ENCODE results near the gene SLIT3.

DNA sequence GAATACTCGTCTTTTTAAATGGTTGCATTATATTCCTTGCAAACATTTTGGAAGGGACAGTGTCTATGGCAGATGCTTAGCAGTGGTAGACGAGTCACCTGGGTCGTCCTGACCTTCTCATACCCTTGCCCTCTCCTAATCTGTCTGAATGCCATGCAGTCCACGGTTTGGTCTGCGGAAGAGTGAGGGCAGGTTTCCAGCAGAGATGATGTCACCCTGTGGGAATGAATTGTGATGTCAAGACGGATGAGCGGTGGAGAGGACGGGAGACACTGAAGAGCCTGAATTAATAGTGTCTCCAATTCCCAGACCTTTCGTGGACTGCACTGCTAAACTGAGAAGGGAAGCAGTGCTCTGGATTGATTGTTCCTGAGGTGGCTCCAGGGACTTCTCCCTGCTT, 392.7 kb downstream of the SLIT3 start:
- TF ChIP-seq, protein P1, sequence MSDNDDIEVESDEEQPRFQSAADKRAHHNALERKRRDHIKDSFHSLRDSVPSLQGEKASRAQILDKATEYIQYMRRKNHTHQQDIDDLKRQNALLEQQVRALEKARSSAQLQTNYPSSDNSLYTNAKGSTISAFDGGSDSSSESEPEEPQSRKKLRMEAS (IDR thresholded peaks at IDR 0.05), result no peak
- no peak for TF ChIP-seq EGR1 (IDR thresholded peaks at IDR 0.05; ENCODE audit: low read depth)
- TF ChIP-seq ZNF274 (IDR thresholded peaks at IDR 0.05; ENCODE audit: low read depth, low read length), result no peak
- no peak for TF ChIP-seq POLR2A (IDR thresholded peaks at IDR 0.05; ENCODE audit: borderline replicate concordance, extremely low read depth, insufficient read depth, insufficient read length)
- TF ChIP-seq EZH2 (IDR thresholded peaks at IDR 0.05), result no peak
- TF ChIP-seq, protein P2, sequence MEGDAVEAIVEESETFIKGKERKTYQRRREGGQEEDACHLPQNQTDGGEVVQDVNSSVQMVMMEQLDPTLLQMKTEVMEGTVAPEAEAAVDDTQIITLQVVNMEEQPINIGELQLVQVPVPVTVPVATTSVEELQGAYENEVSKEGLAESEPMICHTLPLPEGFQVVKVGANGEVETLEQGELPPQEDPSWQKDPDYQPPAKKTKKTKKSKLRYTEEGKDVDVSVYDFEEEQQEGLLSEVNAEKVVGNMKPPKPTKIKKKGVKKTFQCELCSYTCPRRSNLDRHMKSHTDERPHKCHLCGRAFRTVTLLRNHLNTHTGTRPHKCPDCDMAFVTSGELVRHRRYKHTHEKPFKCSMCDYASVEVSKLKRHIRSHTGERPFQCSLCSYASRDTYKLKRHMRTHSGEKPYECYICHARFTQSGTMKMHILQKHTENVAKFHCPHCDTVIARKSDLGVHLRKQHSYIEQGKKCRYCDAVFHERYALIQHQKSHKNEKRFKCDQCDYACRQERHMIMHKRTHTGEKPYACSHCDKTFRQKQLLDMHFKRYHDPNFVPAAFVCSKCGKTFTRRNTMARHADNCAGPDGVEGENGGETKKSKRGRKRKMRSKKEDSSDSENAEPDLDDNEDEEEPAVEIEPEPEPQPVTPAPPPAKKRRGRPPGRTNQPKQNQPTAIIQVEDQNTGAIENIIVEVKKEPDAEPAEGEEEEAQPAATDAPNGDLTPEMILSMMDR (IDR thresholded peaks at IDR 0.05 in 2 of 3, conservative IDR thresholded peaks at IDR 0.05 in 1 of 3; ENCODE audit: borderline replicate concordance in 1 of 3, insufficient read depth in 1 of 3, low read depth in 2 of 3, low read length in 2 of 3), result no peak

Measured in HCT116 (cell line).